AG04449 (cell line): ENCODE measurements around the gene SDCCAG8.

Experiments
- CTCF ChIA-PET: fragments of 350-600 bp; formaldehyde crosslinking; extraction: SDS; loops from one replicate; lab custom pipeline; 2021; ENCODE audit warnings: antibody characterized with exemption; lab: Yijun Ruan, JAX
- POLR2A ChIA-PET: fragments of 400-600, 350-600 bp; formaldehyde crosslinking; extraction: SDS; loops from one replicate; lab custom pipeline; 2020; ENCODE audit warnings: antibody characterized with exemption, inconsistent platforms; lab: Yijun Ruan, JAX
- DNase-seq: peaks from one replicate; pipeline ENCODE4 v3.0.0-alpha.2; 2010; ENCODE audit warnings: low read depth, low spot score
- H3K4me3 ChIP-seq: 2 replicates; pipeline ENCODE4 v1.5.1; 2011; ENCODE audit warnings: low read depth, mild to moderate bottlenecking, control low read depth, low read length
- CTCF ChIP-seq: IDR thresholded peaks from one replicate; pipeline ENCODE4 v1.5.1; 2011; ENCODE audit warnings: mild to moderate bottlenecking, moderate library complexity, low read length, control low read depth, inconsistent platforms; ENCODE audit not compliant: insufficient read depth; ENCODE audit errors: missing control alignments

Gene SDCCAG8

DNA sequence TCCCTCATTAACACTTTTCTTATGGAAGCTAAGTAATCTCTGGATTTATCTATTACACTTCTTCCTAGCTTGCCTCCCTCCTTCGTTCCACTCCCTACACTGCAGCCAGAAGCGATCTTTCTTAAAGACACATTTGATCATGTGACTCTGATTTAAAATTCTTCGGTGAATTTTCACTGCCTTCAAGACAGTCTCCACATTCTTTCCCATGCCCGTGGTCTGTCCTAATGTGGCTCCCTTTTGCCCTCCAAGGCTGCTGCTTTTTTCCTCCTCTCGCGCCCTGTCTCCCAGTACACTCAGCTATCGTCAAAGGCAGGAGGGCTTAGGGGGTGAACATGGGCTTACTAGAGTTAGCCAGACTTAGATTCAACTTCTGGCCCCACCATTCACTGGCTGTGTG, 64.4 kb downstream of the SDCCAG8 start:
- POLR2A ChIA-PET = no interaction called here
- H3K4me3 ChIP-seq = no peak overlapping the region
- no peak for DNase-seq
- CTCF ChIA-PET = interaction anchor here (2.5 kb wide), 1 partner anchor 865 kb away, joined by 14 read pairs; no protein-coding TSS in a partner anchor
- TF ChIP-seq CTCF = no peak

DNA sequence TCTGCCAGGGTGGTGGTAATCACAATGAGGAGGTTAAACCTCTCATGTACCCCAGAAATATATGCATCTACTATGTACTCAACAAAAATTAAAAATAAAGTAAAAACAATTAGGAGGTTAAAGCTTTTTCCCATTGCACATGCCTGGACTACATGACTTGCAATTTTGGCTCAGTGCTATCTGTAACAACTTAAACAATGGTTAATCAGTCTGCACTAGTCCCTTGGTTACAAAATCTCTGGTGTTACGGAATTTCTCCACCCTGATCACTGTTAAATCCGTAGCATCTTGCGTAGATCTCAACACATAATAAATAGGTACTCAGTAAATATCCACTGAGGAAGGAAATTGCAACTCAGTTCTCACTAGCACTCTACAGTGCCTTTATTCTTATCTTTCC, 66.5 kb downstream of the SDCCAG8 start:
- ChIA-PET POLR2A (no interaction called here), CTCF (interaction anchor here (1.4 to 2.7 kb wide), 4 partner anchors 69 to 867 kb away, joined by 3 to 14 read pairs (median 8); no protein-coding TSS in a partner anchor)
- no peak for DNase-seq

GRCh38 chr1:243323491-243323890, 67.7 kb downstream of the SDCCAG8 start:
- POLR2A ChIA-PET = no interaction called here
- CTCF ChIA-PET = interaction anchor here (0.8 to 2.7 kb wide), 7 partner anchors 10 to 868 kb away, joined by 3 to 26 read pairs (median 3); no protein-coding TSS in a partner anchor
- no peak overlapping the region for H3K4me3 ChIP-seq
- no peak for TF ChIP-seq CTCF
- DNase-seq = no peak

More for the DNA sequence above, 66.5 kb downstream of the SDCCAG8 start:
- H3K4me3 ChIP-seq = no peak overlapping the region
- TF ChIP-seq CTCF = no peak

DNA sequence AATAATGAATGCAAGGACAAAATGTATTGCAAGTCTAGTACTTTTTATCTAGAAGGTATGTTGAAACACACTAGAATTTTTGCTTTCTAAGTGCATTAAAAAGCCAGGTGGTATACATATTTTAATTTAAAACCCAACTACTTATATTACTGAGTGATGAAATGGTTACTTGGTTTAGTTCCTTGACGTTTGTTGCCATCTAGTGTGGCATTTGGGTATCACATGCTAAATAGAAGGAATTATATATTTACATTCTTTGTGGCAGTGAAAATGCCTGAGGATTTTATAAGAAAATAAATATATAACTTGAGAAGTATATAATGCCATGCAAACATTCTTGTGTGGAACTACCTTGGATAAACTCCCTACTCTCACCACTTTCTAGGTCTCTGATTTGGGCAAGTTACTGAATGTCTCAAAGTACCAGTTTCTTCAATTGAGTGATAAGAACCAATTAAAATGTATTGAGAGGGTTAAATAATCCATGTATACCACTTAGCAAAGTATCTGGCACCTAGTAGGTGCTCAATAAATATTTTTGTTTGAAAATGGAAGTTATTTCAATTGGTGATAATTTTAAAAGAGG, 69.6 kb downstream of the SDCCAG8 start:
- TF ChIP-seq CTCF = peak; percentile 26
- H3K4me3 ChIP-seq = no peak overlapping the region
- ChIA-PET CTCF (interaction anchor here (0.7 to 2.7 kb wide), 3 partner anchors 858 to 870 kb away, joined by 6 to 12 read pairs (median 10); no protein-coding TSS in a partner anchor), POLR2A (no interaction called here)
- DNase-seq = peak; percentile 49

- POLR2A ChIA-PET = no interaction called here
- no peak for DNase-seq
- H3K4me3 ChIP-seq = no peak overlapping the region
- CTCF ChIA-PET = interaction anchor here (1.2 kb wide), 1 partner anchor 11 kb away, joined by 3 read pairs; no protein-coding TSS in a partner anchor
- no peak for TF ChIP-seq CTCF
These were observed 76.6 kb downstream of the SDCCAG8 start for GRCh38 chr1:243332440-243332839.

GRCh38 chr1:243335292-243335691, 79.5 kb downstream of the SDCCAG8 start:
- ChIA-PET POLR2A (no interaction called here), CTCF (no interaction called here)
- no peak for DNase-seq
- no peak overlapping the region for H3K4me3 ChIP-seq
- no peak for TF ChIP-seq CTCF
